Stimulated activated naive B cell treated with anti-CD40 and anti-IgM and Interleukin-4, amounts not matched to agents 10 μg/mL and 1 μg/mL and 100 μg/mL, for 72 hours (primary cell): ENCODE measurements around the gene FMO1.
A peak's percentile ranks its signal among the peaks of the same experiment; 100 is the strongest.

Experiments
- ATAC-seq, 2 donors: fragments of 150-1000 bp; cut with Tn5 transposase; replicated peaks; 2 replicates each; pipeline ENCODE4 v1.10.0; 2021; ENCODE audit warnings: moderate library complexity in 1 of 2
- DNase-seq: peaks from one replicate; pipeline ENCODE4 v3.0.0; 2021
- H3K27ac Mint-ChIP-seq: one replicate; pipeline ENCODE4 v1.8.0; 2022; ENCODE audit warnings: mild to moderate bottlenecking, mixed read lengths
- H3K27me3 Mint-ChIP-seq, 2 donors: one replicate each; pipeline ENCODE4 v1.8.0; 2022; ENCODE audit warnings: mixed read lengths in 2 of 2
- H3K36me3 Mint-ChIP-seq, 2 donors: one replicate each; pipeline ENCODE4 v1.8.0; 2022; ENCODE audit warnings: mixed read lengths in 2 of 2, mild to moderate bottlenecking in 1 of 2
- H3K4me1 Mint-ChIP-seq, 2 donors: one replicate each; pipeline ENCODE4 v1.8.0; 2022; ENCODE audit warnings: mixed read lengths in 2 of 2, mild to moderate bottlenecking in 1 of 2
- H3K4me3 Mint-ChIP-seq, 2 donors: one replicate each; pipeline ENCODE4 v1.8.0; 2022; ENCODE audit warnings: mild to moderate bottlenecking in 2 of 2, mixed read lengths in 2 of 2, moderate library complexity in 1 of 2
- H3K9me3 Mint-ChIP-seq, 2 donors: one replicate each; pipeline ENCODE4 v1.8.0; 2022; ENCODE audit warnings: mixed read lengths in 2 of 2, mild to moderate bottlenecking in 1 of 2

The FMO1 gene

GRCh38 chr1:171248302-171248701 is at the start of gene FMO1:
Gene FMO1, plus strand, starts transcription at chr1:171248494. Its CDS starts 9,594 bp downstream, at chr1:171258088.
- H3K9me3 Mint-ChIP-seq: no peaks in the 10 kb centered on the region
- DNase-seq (no peak), ATAC-seq (no peak)
- no peak within 1 kb of the TSS for H3K27ac Mint-ChIP-seq
- peaks cover 0 to 4% of the 10 kb centered on the region in 2 donors for H3K27me3 Mint-ChIP-seq
- no peaks in the 10 kb centered on the region for H3K36me3 Mint-ChIP-seq
- H3K4me3 Mint-ChIP-seq: no peak within 1 kb of the TSS
- peaks cover 8 to 21% of the 10 kb centered on the region in 2 donors for H3K4me1 Mint-ChIP-seq

- ATAC-seq (no peak), DNase-seq (no peak)
- H3K27me3 Mint-ChIP-seq: peaks cover 5 to 15% of the 10 kb centered on the region in 2 donors
- H3K27ac Mint-ChIP-seq: no peak overlapping the region
- no peak overlapping the region for H3K4me3 Mint-ChIP-seq
- H3K36me3 Mint-ChIP-seq: no peaks in the 10 kb centered on the region
- H3K4me1 Mint-ChIP-seq: no peaks in the 10 kb centered on the region
- no peaks in the 10 kb centered on the region for H3K9me3 Mint-ChIP-seq
These were observed 44.0 kb upstream of the FMO1 start for GRCh38 chr1:171204296-171204695.

GRCh38 chr1:171206204-171206977 is 41.9 kb upstream of the FMO1 start:
- no peak for ATAC-seq
- peaks cover 5 to 15% of the 10 kb centered on the region in 2 donors for H3K27me3 Mint-ChIP-seq
- no peaks in the 10 kb centered on the region for H3K36me3 Mint-ChIP-seq
- no peaks in the 10 kb centered on the region for H3K9me3 Mint-ChIP-seq
- no peak overlapping the region for H3K27ac Mint-ChIP-seq
- DNase-seq: no peak
- H3K4me3 Mint-ChIP-seq: no peak overlapping the region
- H3K4me1 Mint-ChIP-seq: no peaks in the 10 kb centered on the region

- ATAC-seq (no peak), DNase-seq (no peak)
- Mint-ChIP-seq H3K36me3 (no peaks in the 10 kb centered on the region), H3K9me3 (no peaks in the 10 kb centered on the region), H3K27me3 (peaks cover 5 to 15% of the 10 kb centered on the region in 2 donors), H3K4me3 (no peak overlapping the region), H3K27ac (no peak overlapping the region), H3K4me1 (no peaks in the 10 kb centered on the region)
These were observed 41.3 kb upstream of the FMO1 start for GRCh38 chr1:171206978-171207355.

GRCh38 chr1:171207377-171207776 is 40.9 kb upstream of the FMO1 start:
- ATAC-seq (no peak), DNase-seq (no peak)
- Mint-ChIP-seq H3K36me3 (no peaks in the 10 kb centered on the region), H3K4me3 (no peak overlapping the region), H3K27ac (no peak overlapping the region), H3K4me1 (no peaks in the 10 kb centered on the region), H3K27me3 (peaks cover 5 to 15% of the 10 kb centered on the region in 2 donors), H3K9me3 (no peaks in the 10 kb centered on the region)

- Mint-ChIP-seq H3K27me3 (peaks cover 5 to 15% of the 10 kb centered on the region in 2 donors), H3K9me3 (no peaks in the 10 kb centered on the region), H3K27ac (no peak overlapping the region), H3K4me1 (peaks cover 4 to 10% of the 10 kb centered on the region in 2 donors), H3K4me3 (no peak overlapping the region), H3K36me3 (no peaks in the 10 kb centered on the region)
- DNase-seq (no peak), ATAC-seq (no peak)
These were observed 37.9 kb upstream of the FMO1 start for GRCh38 chr1:171210355-171210754.

- DNase-seq (no peak), ATAC-seq (peak; percentile 81 to 91)
- Mint-ChIP-seq H3K9me3 (no peaks in the 10 kb centered on the region), H3K27me3 (peaks cover 0 to 2% of the 10 kb centered on the region in 2 donors), H3K4me3 (no peak overlapping the region), H3K36me3 (no peaks in the 10 kb centered on the region), H3K4me1 (peaks cover 4 to 10% of the 10 kb centered on the region in 2 donors), H3K27ac (no peak overlapping the region)
These were observed 35.5 kb upstream of the FMO1 start for GRCh38 chr1:171212607-171213351.

GRCh38 chr1:171213559-171214454 is 34.5 kb upstream of the FMO1 start:
- ATAC-seq: no peak
- DNase-seq: no peak
- H3K9me3 Mint-ChIP-seq: no peaks in the 10 kb centered on the region
- H3K4me1 Mint-ChIP-seq: peaks cover 4 to 10% of the 10 kb centered on the region in 2 donors
- peaks cover 0 to 6% of the 10 kb centered on the region in 2 donors for H3K27me3 Mint-ChIP-seq
- no peak overlapping the region for H3K4me3 Mint-ChIP-seq
- peak overlapping the region; percentile 14 for H3K27ac Mint-ChIP-seq
- no peaks in the 10 kb centered on the region for H3K36me3 Mint-ChIP-seq

GRCh38 chr1:171217658-171218443 is 30.4 kb upstream of the FMO1 start:
- Mint-ChIP-seq H3K4me3 (no peak overlapping the region), H3K36me3 (no peaks in the 10 kb centered on the region), H3K27me3 (peaks cover 0 to 6% of the 10 kb centered on the region in 2 donors), H3K4me1 (peaks cover 2 to 18% of the 10 kb centered on the region in 2 donors), H3K27ac (no peak overlapping the region), H3K9me3 (no peaks in the 10 kb centered on the region)
- DNase-seq: no peak
- no peak for ATAC-seq

GRCh38 chr1:171218661-171219060 is 29.6 kb upstream of the FMO1 start:
- DNase-seq: no peak
- no peaks in the 10 kb centered on the region for H3K9me3 Mint-ChIP-seq
- no peak for ATAC-seq
- no peak overlapping the region for H3K27ac Mint-ChIP-seq
- H3K4me3 Mint-ChIP-seq: no peak overlapping the region
- peaks cover 0 to 11% of the 10 kb centered on the region in 2 donors for H3K4me1 Mint-ChIP-seq
- peaks cover 0 to 6% of the 10 kb centered on the region in 2 donors for H3K27me3 Mint-ChIP-seq
- H3K36me3 Mint-ChIP-seq: no peaks in the 10 kb centered on the region

- Mint-ChIP-seq H3K27ac (no peak overlapping the region), H3K4me3 (no peak overlapping the region), H3K36me3 (no peaks in the 10 kb centered on the region), H3K9me3 (no peaks in the 10 kb centered on the region), H3K27me3 (peaks cover 0 to 6% of the 10 kb centered on the region in 2 donors), H3K4me1 (peaks cover 0 to 11% of the 10 kb centered on the region in 2 donors)
- DNase-seq: no peak
- ATAC-seq: no peak
These were observed 28.8 kb upstream of the FMO1 start for GRCh38 chr1:171219346-171220080.

- H3K4me1 Mint-ChIP-seq: peaks cover 0 to 11% of the 10 kb centered on the region in 2 donors
- no peak overlapping the region for H3K27ac Mint-ChIP-seq
- no peak for DNase-seq
- H3K4me3 Mint-ChIP-seq: no peak overlapping the region
- no peaks in the 10 kb centered on the region for H3K36me3 Mint-ChIP-seq
- no peak for ATAC-seq
- peaks cover 0 to 6% of the 10 kb centered on the region in 2 donors for H3K27me3 Mint-ChIP-seq
- no peaks in the 10 kb centered on the region for H3K9me3 Mint-ChIP-seq
These were observed 28.2 kb upstream of the FMO1 start for GRCh38 chr1:171220081-171220420.

- Mint-ChIP-seq H3K9me3 (no peaks in the 10 kb centered on the region), H3K27ac (no peak overlapping the region)
- DNase-seq: no peak
These were observed 27.7 kb upstream of the FMO1 start for GRCh38 chr1:171220581-171221054.

More at GRCh38 chr1:171220581-171221054, 27.7 kb upstream of the FMO1 start:
- ATAC-seq: no peak
- H3K27me3 Mint-ChIP-seq: peaks cover 0 to 6% of the 10 kb centered on the region in 2 donors
- H3K4me1 Mint-ChIP-seq: peaks cover 0 to 11% of the 10 kb centered on the region in 2 donors
- H3K4me3 Mint-ChIP-seq: no peak overlapping the region
- H3K36me3 Mint-ChIP-seq: no peaks in the 10 kb centered on the region
